ENCODE data around the gene STEAP1B.
"Not testable (repeated sequence)": the region's sequence is repeated elsewhere in the genome, so short reads cannot be mapped to it uniquely, and the experiment has no call there.

Gene STEAP1B

GRCh38 chr7:22499888-22500689, at the start of gene STEAP1B:
Gene STEAP1B (minus strand): TSS chr7:22500188. CDS start chr7:22494855, 5,333 bp downstream.
- DNase-seq = peak; percentile 77

GRCh38 chr7:22549051-22549450, 49.1 kb upstream of the STEAP1B start:
- no peak for DNase-seq

- no peak for DNase-seq
Observed at GRCh38 chr7:22548313-22548712, 48.3 kb upstream of the STEAP1B start.

GRCh38 chr7:22546769-22547168, 46.8 kb upstream of the STEAP1B start:
- no peak for DNase-seq

GRCh38 chr7:22545529-22545928, 45.5 kb upstream of the STEAP1B start:
- DNase-seq = no peak

- no peak for DNase-seq
Observed at GRCh38 chr7:22544245-22544644, 44.3 kb upstream of the STEAP1B start.

- no peak for DNase-seq
Observed at GRCh38 chr7:22543169-22543568, 43.2 kb upstream of the STEAP1B start.

GRCh38 chr7:22542669-22543068, 42.7 kb upstream of the STEAP1B start:
- no peak for DNase-seq

- DNase-seq = no peak
Observed at GRCh38 chr7:22542254-22542653, 42.3 kb upstream of the STEAP1B start.

- DNase-seq = no peak
Observed at GRCh38 chr7:22541789-22542188, 41.8 kb upstream of the STEAP1B start.

GRCh38 chr7:22528537-22528936, 28.5 kb upstream of the STEAP1B start:
- not testable (repeated sequence) for DNase-seq

- DNase-seq = not testable (repeated sequence)
Observed at GRCh38 chr7:22524353-22524947, 24.5 kb upstream of the STEAP1B start.

- DNase-seq = not testable (repeated sequence)
Observed at GRCh38 chr7:22523478-22524352, 23.7 kb upstream of the STEAP1B start.

- not testable (repeated sequence) for DNase-seq
Observed at GRCh38 chr7:22519560-22519959, 19.6 kb upstream of the STEAP1B start.

- not testable (repeated sequence) for DNase-seq
Observed at GRCh38 chr7:22516950-22517349, 17.0 kb upstream of the STEAP1B start.

GRCh38 chr7:22514963-22515362, 15.0 kb upstream of the STEAP1B start:
- not testable (repeated sequence) for DNase-seq

- DNase-seq = not testable (repeated sequence)
Observed at GRCh38 chr7:22507320-22507719, 7.3 kb upstream of the STEAP1B start.

- not testable (repeated sequence) for DNase-seq
Observed at GRCh38 chr7:22506316-22507020, 6.5 kb upstream of the STEAP1B start.

- DNase-seq = not testable (repeated sequence)
Observed at GRCh38 chr7:22504519-22504918, 4.5 kb upstream of the STEAP1B start.

GRCh38 chr7:22502104-22502503, 2.1 kb upstream of the STEAP1B start:
- DNase-seq = not testable (repeated sequence)

GRCh38 chr7:22501336-22501735, 1.3 kb upstream of the STEAP1B start:
- DNase-seq = peak; percentile 33

- no peak for DNase-seq
Observed at GRCh38 chr7:22499044-22499443, 944 bp downstream of the STEAP1B start.

- not testable (repeated sequence) for DNase-seq
Observed at GRCh38 chr7:22496912-22497311, 3.1 kb downstream of the STEAP1B start.

Data from hematopoietic multipotent progenitor cell treated with erythropoietin and hydrocortisone succinate and interleukin-3 and kit ligand, for 8 days (in vitro differentiated cells).